ENCODE data around the gene MAPK8.

- TF ChIP-seq POLR2A (IDR thresholded peaks at IDR 0.05; ENCODE audit: low read depth, low read length) (no peak), POLR2AphosphoS5 (IDR thresholded peaks at IDR 0.05; ENCODE audit: low read depth, low read length) (no peak)
These were observed 104.0 kb downstream of the MAPK8 start for GRCh38 chr10:48410503-48410902.
